Stimulated activated CD4-positive, alpha-beta T cell treated with anti-CD3 and anti-CD28 coated beads, Interleukin-4, amount 100 ng/mL, for 1 hour (primary cell): ENCODE data around the gene ATG9B.
"Not testable (repeated sequence)": the region's sequence is repeated elsewhere in the genome, so short reads cannot be mapped to it uniquely, and the experiment has no call there.

Experiments used
- DNase-seq: peaks from one replicate; pipeline ENCODE4 v3.0.0-alpha.2; 2020

Gene ATG9B

GRCh38 chr7:151035902-151036301 lies 11.6 kb upstream of the ATG9B start:
- DNase-seq, result no peak

- no peak for DNase-seq
These were observed 10.9 kb upstream of the ATG9B start for GRCh38 chr7:151035026-151035717.

- no peak for DNase-seq
These were observed 10.2 kb upstream of the ATG9B start for GRCh38 chr7:151034312-151035025.

- DNase-seq, result no peak
These were observed 9.6 kb upstream of the ATG9B start for GRCh38 chr7:151033864-151034249.

- DNase-seq, result no peak
These were observed 8.9 kb upstream of the ATG9B start for GRCh38 chr7:151032936-151033863.

- no peak for DNase-seq
These were observed 6.7 kb upstream of the ATG9B start for GRCh38 chr7:151031011-151031410.

- DNase-seq, result no peak
These were observed 4.7 kb upstream of the ATG9B start for GRCh38 chr7:151028948-151029501.

- peak; percentile 92 for DNase-seq
These were observed 4.0 kb upstream of the ATG9B start, which contains the start of gene ABCB8 for GRCh38 chr7:151028131-151028947. TSS of gene ABCB8 (plus strand) at chr7:151028450. CDS start at chr7:151028516, 66 bp downstream.

GRCh38 chr7:151027728-151028130 lies 3.4 kb upstream of the ATG9B start:
- DNase-seq, result not testable (repeated sequence)

- not testable (repeated sequence) for DNase-seq
These were observed 2.8 kb upstream of the ATG9B start for GRCh38 chr7:151026771-151027727.

- DNase-seq, result no peak
These were observed 1.8 kb upstream of the ATG9B start for GRCh38 chr7:151025924-151026671.

- no peak for DNase-seq
These were observed 1.1 kb downstream of the ATG9B start for GRCh38 chr7:151023232-151023631.

GRCh38 chr7:151020231-151020630 lies 4.1 kb downstream of the ATG9B start:
- no peak for DNase-seq

GRCh38 chr7:151019130-151019447 lies 5.2 kb downstream of the ATG9B start:
- no peak for DNase-seq

- peak; percentile 49 for DNase-seq
These were observed 5.7 kb downstream of the ATG9B start for GRCh38 chr7:151018421-151019129.

- peak; percentile 88 for DNase-seq
These were observed 6.3 kb downstream of the ATG9B start for GRCh38 chr7:151017953-151018420.

GRCh38 chr7:151017370-151017952 lies 6.8 kb downstream of the ATG9B start:
- DNase-seq, result no peak

GRCh38 chr7:151016942-151017341 lies 7.4 kb downstream of the ATG9B start:
- DNase-seq, result no peak

GRCh38 chr7:151016505-151016904 lies 7.8 kb downstream of the ATG9B start:
- DNase-seq, result no peak
